ENCODE data around the gene STX1A.

STX1A gene

GRCh38 chr7:73749931-73750776, 30.7 kb upstream of the STX1A start:
- no peak overlapping the region for H3K4me3 ChIP-seq (replicated peaks; ENCODE audit: low read depth, low read length)
- TF ChIP-seq, protein P1, sequence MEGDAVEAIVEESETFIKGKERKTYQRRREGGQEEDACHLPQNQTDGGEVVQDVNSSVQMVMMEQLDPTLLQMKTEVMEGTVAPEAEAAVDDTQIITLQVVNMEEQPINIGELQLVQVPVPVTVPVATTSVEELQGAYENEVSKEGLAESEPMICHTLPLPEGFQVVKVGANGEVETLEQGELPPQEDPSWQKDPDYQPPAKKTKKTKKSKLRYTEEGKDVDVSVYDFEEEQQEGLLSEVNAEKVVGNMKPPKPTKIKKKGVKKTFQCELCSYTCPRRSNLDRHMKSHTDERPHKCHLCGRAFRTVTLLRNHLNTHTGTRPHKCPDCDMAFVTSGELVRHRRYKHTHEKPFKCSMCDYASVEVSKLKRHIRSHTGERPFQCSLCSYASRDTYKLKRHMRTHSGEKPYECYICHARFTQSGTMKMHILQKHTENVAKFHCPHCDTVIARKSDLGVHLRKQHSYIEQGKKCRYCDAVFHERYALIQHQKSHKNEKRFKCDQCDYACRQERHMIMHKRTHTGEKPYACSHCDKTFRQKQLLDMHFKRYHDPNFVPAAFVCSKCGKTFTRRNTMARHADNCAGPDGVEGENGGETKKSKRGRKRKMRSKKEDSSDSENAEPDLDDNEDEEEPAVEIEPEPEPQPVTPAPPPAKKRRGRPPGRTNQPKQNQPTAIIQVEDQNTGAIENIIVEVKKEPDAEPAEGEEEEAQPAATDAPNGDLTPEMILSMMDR (IDR thresholded peaks at IDR 0.05; ENCODE audit: low read length, missing control alignments), result no peak

GRCh38 chr7:73746378-73746777, 26.9 kb upstream of the STX1A start:
- TF ChIP-seq, protein P1 (IDR thresholded peaks at IDR 0.05; ENCODE audit: low read length, missing control alignments), result no peak
- DNase-seq (ENCODE audit: low read depth), result no peak
- no peak overlapping the region for H3K4me3 ChIP-seq (replicated peaks; ENCODE audit: low read depth, low read length)

More at GRCh38 chr7:73749931-73750776, 30.7 kb upstream of the STX1A start:
- DNase-seq (ENCODE audit: low read depth), result no peak

GRCh38 chr7:73742753-73743641, 23.5 kb upstream of the STX1A start:
- DNase-seq (ENCODE audit: low read depth), result no peak
- TF ChIP-seq, protein P1 (IDR thresholded peaks at IDR 0.05; ENCODE audit: low read length, missing control alignments), result no peak
- no peak overlapping the region for H3K4me3 ChIP-seq (replicated peaks; ENCODE audit: low read depth, low read length)

GRCh38 chr7:73742338-73742752, 22.9 kb upstream of the STX1A start:
- TF ChIP-seq, protein P1 (IDR thresholded peaks at IDR 0.05; ENCODE audit: low read length, missing control alignments), result no peak
- H3K4me3 ChIP-seq (replicated peaks; ENCODE audit: low read depth, low read length), result no peak overlapping the region
- no peak for DNase-seq (ENCODE audit: low read depth)

DNA sequence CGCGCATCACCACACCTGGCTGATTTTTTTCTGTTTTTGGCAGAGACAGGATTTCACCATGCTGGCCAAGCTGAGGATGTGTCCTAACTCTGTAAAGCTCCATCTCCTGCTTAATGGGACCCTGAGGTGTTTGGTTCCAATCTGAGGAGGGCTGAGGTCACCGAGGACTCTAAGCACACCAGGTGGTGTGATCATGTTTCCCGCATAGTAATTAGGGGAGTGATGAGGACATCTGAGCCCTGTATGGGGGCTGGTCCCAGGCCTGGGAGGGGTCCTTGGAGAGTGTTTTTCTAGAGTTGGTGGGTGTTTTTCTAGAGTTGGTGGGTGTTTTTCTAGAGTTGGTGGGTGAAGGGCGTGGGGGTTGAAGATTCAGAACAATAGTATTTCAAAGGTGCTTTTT, 22.1 kb upstream of the STX1A start:
- no peak for DNase-seq (ENCODE audit: low read depth)
- H3K4me3 ChIP-seq (replicated peaks; ENCODE audit: low read depth, low read length), result no peak overlapping the region
- TF ChIP-seq, protein P1 (IDR thresholded peaks at IDR 0.05; ENCODE audit: low read length, missing control alignments), result no peak

- H3K4me3 ChIP-seq (replicated peaks; ENCODE audit: low read depth, low read length), result no peak overlapping the region
- TF ChIP-seq, protein P1 (IDR thresholded peaks at IDR 0.05; ENCODE audit: low read length, missing control alignments), result no peak
- no peak for DNase-seq (ENCODE audit: low read depth)
Observed at GRCh38 chr7:73740771-73741170, 21.3 kb upstream of the STX1A start.

Measured in fibroblast of pulmonary artery (primary cell).